ENCODE data around the gene DNAJB13. TPM values are rescaled to one million over a fixed set of nuclear protein-coding genes. Genes with fewer than 3 reads are reported as not detected.

The DNAJB13 gene
- total RNA-seq, 1 experiment from 2014 or later = 0.29 TPM

DNA sequence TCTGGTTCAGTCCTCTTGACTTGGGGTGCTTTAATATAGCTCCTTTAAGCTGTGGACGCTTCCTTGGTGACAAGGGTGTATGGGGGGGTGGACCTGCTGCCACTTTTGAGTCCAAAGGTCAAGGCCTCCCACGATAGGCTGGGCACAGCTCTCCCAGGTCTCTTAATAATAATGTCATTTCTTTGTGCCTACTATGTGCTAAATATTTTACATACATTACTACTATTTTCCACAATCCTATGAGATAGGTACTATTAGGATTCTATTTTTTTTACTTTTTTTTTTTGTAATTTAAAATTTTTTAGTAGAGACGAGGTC is 58.4 kb downstream of the DNAJB13 start:
- Histone ChIP-seq H3K4me2 (ENCODE audit: low read length) (no peak overlapping the region), H3F3A (ENCODE audit: low read length, unreplicated experiment) (no peaks in the 10 kb centered on the region), H4K20me1 (ENCODE audit: low read length) (no peaks in the 10 kb centered on the region), H2AFZ (ENCODE audit: low read length) (no peak overlapping the region), H3K27ac (ENCODE audit: low read length) (no peak overlapping the region), H3K9me2 (replicated peaks; ENCODE audit: low read length) (no peaks in the 10 kb centered on the region), H3K36me3 (ENCODE audit: low read depth, low read length) (no peaks in the 10 kb centered on the region), H3K9ac (ENCODE audit: low read length) (no peak overlapping the region), H3K27me3 (ENCODE audit: low read length) (no peaks in the 10 kb centered on the region), H3K4me3 (ENCODE audit: low read length) (no peak overlapping the region), H3K79me2 (ENCODE audit: low read length) (no peaks in the 10 kb centered on the region), H3K4me1 (ENCODE audit: insufficient read depth, low read length) (no peaks in the 10 kb centered on the region), H3K9me3 (ENCODE audit: low read length) (no peaks in the 10 kb centered on the region)
- no peak for DNase-seq
- BruUV-seq (replicated peaks) = TSS peak; percentile 9
- no peak for ATAC-seq
- CTCF ChIA-PET = no interaction called here
- no peak for TF ChIP-seq EZH2 (IDR thresholded peaks at IDR 0.05; ENCODE audit: low read length, unreplicated experiment)
- no peak for TF ChIP-seq EZH2phosphoT487 (IDR thresholded peaks at IDR 0.05; ENCODE audit: borderline replicate concordance, low read length)
- TF ChIP-seq, protein P1, sequence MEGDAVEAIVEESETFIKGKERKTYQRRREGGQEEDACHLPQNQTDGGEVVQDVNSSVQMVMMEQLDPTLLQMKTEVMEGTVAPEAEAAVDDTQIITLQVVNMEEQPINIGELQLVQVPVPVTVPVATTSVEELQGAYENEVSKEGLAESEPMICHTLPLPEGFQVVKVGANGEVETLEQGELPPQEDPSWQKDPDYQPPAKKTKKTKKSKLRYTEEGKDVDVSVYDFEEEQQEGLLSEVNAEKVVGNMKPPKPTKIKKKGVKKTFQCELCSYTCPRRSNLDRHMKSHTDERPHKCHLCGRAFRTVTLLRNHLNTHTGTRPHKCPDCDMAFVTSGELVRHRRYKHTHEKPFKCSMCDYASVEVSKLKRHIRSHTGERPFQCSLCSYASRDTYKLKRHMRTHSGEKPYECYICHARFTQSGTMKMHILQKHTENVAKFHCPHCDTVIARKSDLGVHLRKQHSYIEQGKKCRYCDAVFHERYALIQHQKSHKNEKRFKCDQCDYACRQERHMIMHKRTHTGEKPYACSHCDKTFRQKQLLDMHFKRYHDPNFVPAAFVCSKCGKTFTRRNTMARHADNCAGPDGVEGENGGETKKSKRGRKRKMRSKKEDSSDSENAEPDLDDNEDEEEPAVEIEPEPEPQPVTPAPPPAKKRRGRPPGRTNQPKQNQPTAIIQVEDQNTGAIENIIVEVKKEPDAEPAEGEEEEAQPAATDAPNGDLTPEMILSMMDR (conservative IDR thresholded peaks at IDR 0.05; ENCODE audit: low read depth, low read length) = no peak
- POLR2A ChIA-PET (ENCODE audit: unreplicated experiment) = no interaction called here
- intact Hi-C loops (cut with micrococcal nuclease) = no loop called here

DNA sequence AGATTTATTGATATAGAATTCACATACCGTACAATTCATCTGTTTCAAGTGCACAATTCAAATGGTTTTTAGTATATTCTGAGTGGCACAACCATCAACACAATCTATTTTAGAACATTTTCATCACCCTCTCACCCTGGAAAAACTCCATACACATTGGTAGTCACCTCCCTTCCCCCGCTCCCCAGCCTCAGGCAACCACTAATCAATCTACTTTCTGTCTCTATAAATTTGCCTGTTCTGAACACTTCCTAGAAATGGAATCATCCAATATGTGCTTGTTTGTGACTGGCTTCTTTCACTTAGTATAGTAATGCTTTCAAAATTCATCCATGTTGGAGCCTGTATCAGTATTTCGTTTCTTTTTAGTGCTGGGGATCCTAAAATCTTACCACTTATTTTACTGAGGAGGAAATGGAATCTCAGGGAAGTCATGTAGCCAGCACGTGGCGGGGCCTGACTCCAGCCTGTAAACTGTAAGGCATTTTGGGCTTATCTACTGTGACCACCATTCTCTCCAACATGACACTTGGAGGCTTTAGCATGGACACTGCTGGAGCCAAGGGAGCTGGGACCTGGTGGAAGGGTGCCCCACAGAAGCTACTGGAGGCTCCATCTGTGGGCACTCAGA is 59.0 kb downstream of the DNAJB13 start:
- no peak overlapping the region for H3K4me2 ChIP-seq (ENCODE audit: low read length)
- DNase-seq = no peak
- no peaks in the 10 kb centered on the region for H3K36me3 ChIP-seq (ENCODE audit: low read depth, low read length)
- H3K4me1 ChIP-seq (ENCODE audit: insufficient read depth, low read length) = no peaks in the 10 kb centered on the region
- no peak for ATAC-seq
- no peaks in the 10 kb centered on the region for H3F3A ChIP-seq (ENCODE audit: low read length, unreplicated experiment)
- no peak overlapping the region for H2AFZ ChIP-seq (ENCODE audit: low read length)
- no peaks in the 10 kb centered on the region for H4K20me1 ChIP-seq (ENCODE audit: low read length)
- no peak overlapping the region for H3K27ac ChIP-seq (ENCODE audit: low read length)
- H3K9ac ChIP-seq (ENCODE audit: low read length) = no peak overlapping the region
- no peaks in the 10 kb centered on the region for H3K9me3 ChIP-seq (ENCODE audit: low read length)
- CTCF ChIA-PET = no interaction called here
- no peak overlapping the region for H3K4me3 ChIP-seq (ENCODE audit: low read length)
- intact Hi-C loops (cut with micrococcal nuclease) = no loop called here
- H3K27me3 ChIP-seq (ENCODE audit: low read length) = no peaks in the 10 kb centered on the region
- BruUV-seq (replicated peaks) = no TSS peak
- H3K9me2 ChIP-seq (replicated peaks; ENCODE audit: low read length) = no peaks in the 10 kb centered on the region
- TF ChIP-seq, protein P1 (conservative IDR thresholded peaks at IDR 0.05; ENCODE audit: low read depth, low read length) = no peak
- TF ChIP-seq EZH2phosphoT487 (IDR thresholded peaks at IDR 0.05; ENCODE audit: borderline replicate concordance, low read length) (no peak), EZH2 (IDR thresholded peaks at IDR 0.05; ENCODE audit: low read length, unreplicated experiment) (no peak)
- no peaks in the 10 kb centered on the region for H3K79me2 ChIP-seq (ENCODE audit: low read length)
- POLR2A ChIA-PET (ENCODE audit: unreplicated experiment) = no interaction called here

DNA sequence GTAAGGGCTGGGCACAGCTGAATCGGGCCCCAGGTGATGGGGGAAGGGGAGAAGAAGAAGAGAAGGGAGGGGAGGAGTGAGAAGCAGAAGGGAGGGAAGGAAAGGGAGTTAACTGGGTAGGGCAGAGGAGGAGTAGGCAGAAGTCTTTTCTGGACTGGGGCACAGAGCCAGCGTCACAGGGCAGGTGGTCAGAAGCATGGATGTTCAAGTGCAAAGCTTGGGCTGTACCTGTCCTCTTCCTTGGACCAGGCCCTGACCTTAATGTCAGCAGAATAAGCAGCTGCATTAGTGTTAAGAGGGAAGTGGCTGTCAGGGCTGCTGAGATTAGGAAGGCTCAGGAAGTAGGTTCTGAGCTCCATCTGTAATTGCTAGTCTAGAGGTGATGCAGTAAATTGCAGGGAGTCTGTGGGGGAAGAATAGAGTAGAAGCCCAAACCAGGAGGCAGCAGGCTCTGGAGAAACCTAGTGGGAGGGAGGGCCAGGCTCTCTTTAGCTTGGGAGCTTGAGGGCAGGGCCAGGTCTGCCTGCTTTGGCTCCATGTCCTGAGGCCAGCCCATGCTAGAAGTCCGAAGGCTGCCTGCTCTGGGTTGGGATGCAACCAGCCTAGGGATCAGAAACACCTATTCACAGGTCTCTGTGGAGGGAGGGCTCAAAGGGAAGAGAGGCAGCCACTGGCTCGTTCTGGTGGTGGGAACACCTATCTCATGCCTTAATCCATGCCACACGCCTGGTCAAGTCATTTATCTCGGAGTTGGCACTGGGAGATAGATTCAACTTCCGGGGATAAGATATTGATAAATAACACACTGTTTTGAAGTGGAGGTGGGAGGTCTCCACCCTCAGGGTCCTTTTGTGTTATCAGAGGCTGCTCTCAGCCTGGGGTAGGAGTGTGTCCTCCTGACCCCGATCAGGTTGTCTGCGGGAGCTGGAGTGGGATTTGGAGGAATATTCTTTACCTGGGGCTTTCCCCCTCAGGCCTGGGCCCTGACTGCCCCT is 59.8 kb downstream of the DNAJB13 start:
- intact Hi-C loops (cut with micrococcal nuclease) = no loop called here
- Histone ChIP-seq H3K9ac (ENCODE audit: low read length) (no peak overlapping the region), H3K27me3 (ENCODE audit: low read length) (no peaks in the 10 kb centered on the region), H4K20me1 (ENCODE audit: low read length) (no peaks in the 10 kb centered on the region), H3K4me2 (ENCODE audit: low read length) (no peak overlapping the region), H3F3A (ENCODE audit: low read length, unreplicated experiment) (no peaks in the 10 kb centered on the region), H3K9me2 (replicated peaks; ENCODE audit: low read length) (no peaks in the 10 kb centered on the region), H2AFZ (ENCODE audit: low read length) (no peak overlapping the region), H3K27ac (ENCODE audit: low read length) (no peak overlapping the region), H3K4me3 (ENCODE audit: low read length) (no peak overlapping the region), H3K79me2 (ENCODE audit: low read length) (no peaks in the 10 kb centered on the region), H3K4me1 (ENCODE audit: insufficient read depth, low read length) (no peaks in the 10 kb centered on the region), H3K36me3 (ENCODE audit: low read depth, low read length) (no peaks in the 10 kb centered on the region), H3K9me3 (ENCODE audit: low read length) (no peaks in the 10 kb centered on the region)
- DNase-seq (no peak), ATAC-seq (no peak)
- ChIA-PET POLR2A (ENCODE audit: unreplicated experiment) (no interaction called here), CTCF (no interaction called here)
- BruUV-seq (replicated peaks) = no TSS peak
- TF ChIP-seq EZH2phosphoT487 (IDR thresholded peaks at IDR 0.05; ENCODE audit: borderline replicate concordance, low read length) (no peak), EZH2 (IDR thresholded peaks at IDR 0.05; ENCODE audit: low read length, unreplicated experiment) (no peak)
- TF ChIP-seq, protein P1 (conservative IDR thresholded peaks at IDR 0.05; ENCODE audit: low read depth, low read length) = no peak

Data from PC-3 (cell line).